Thyroid gland (tissue), 4 donors: Measurements from ENCODE around the gene CCDC87.

Experiments
- CTCF ChIP-seq, 6 experiments: fragments of 200-600 bp in 3 of 6; fragments of 450-650 bp in 3 of 6; sonication (generic) in 3 of 6; IDR thresholded peaks; one replicate each; pipeline ENCODE4 v1.5.1; 2016 to 2019; ENCODE audit warnings: antibody characterized with exemption in 6 of 6, mild to moderate bottlenecking in 2 of 6, inconsistent platforms in 1 of 6, moderate library complexity in 1 of 6
- POLR2A ChIP-seq, 2 donors: fragments of 450-650 bp; IDR thresholded peaks; one replicate each; pipeline ENCODE4 v1.6.1; 2017; ENCODE audit warnings: antibody characterized with exemption in 2 of 2, mild to moderate bottlenecking in 2 of 2, moderate library complexity in 1 of 2

GRCh38 chr11:66595245-66595904 is 2.5 kb upstream of the CCDC87 start:
- TF ChIP-seq CTCF (IDR thresholded peaks at IDR 0.05) (no peak), POLR2A (IDR thresholded peaks at IDR 0.05) (no peak)
